WERI-Rb-1 (cell line): ENCODE data around the gene TP73.

Source experiments
- DNase-seq: peaks from one replicate; pipeline ENCODE4 v3.0.0-alpha.2; 2020
- H3K27ac ChIP-seq: fragments of 250-450 bp; sonication (Bioruptor Pico); 2 replicates; pipeline ENCODE4 v1.5.1; 2020; ENCODE audit warnings: mild to moderate bottlenecking, moderate library complexity
- H3K27me3 ChIP-seq: fragments of 250-450 bp; sonication (Bioruptor Pico); 2 replicates; pipeline ENCODE4 v1.5.1; 2021; ENCODE audit warnings: mild to moderate bottlenecking, low read depth, moderate library complexity; ENCODE audit not compliant: insufficient read depth, severe bottlenecking
- H3K36me3 ChIP-seq: fragments of 250-450 bp; sonication (Bioruptor Pico); 2 replicates; pipeline ENCODE4 v1.5.1; 2020; ENCODE audit warnings: mild to moderate bottlenecking, moderate library complexity
- H3K4me3 ChIP-seq: 2 replicates; pipeline ENCODE4 v1.5.1; 2011; ENCODE audit warnings: low read depth, mild to moderate bottlenecking, control low read depth, low read length
- H3K9me3 ChIP-seq: fragments of 250-450 bp; sonication (Bioruptor Pico); 2 replicates; pipeline ENCODE4 v1.5.1; 2021; ENCODE audit warnings: mild to moderate bottlenecking, moderate library complexity; ENCODE audit not compliant: severe bottlenecking
- TF ChIP-seq, protein P1 (sequence below): IDR thresholded peaks from 2 replicates; pipeline ENCODE4 v1.5.1; 2011; ENCODE audit warnings: low read depth, mild to moderate bottlenecking, control low read depth, inconsistent platforms, low read length

Gene TP73

DNA sequence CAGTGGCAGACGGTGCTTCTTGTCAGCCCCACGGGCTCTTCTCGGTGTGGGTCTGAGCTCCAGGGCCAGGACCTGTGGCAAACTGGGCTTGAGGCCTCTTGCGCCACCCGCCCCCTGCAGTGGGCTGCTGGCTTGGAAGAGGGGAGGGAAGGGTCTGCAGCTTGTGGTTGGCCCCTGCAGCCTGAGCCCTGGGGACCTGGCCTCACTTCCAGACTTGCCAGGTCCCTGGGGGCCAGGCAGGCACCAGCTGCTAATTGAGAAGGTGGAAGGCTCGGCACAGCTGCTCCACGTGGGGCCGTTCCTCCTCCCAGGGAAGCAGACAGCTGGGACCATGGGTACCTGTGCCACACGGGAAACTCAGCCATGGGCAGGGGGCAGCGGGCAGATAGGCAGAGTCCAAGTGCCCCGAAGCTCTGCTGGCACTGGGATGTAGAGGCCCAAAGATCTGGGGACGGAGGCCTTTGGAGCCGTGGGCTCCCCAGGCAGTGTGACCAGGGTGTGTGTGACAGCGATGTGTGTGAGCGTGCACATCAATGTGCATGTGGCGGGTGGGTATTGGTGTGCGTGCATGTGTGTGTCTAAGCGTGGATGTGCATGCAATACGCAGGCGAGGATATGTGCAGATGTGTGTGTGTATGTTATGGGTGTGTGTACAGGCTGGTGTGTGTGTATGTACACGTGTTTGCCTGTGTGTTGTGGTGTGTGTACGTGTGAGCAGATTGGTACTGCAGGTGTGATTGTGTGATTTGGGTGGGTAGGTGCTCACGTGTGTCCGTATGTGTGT, 39.3 kb downstream of the TP73 start:
- no peak overlapping the region for H3K27ac ChIP-seq
- peaks cover 4% of the 10 kb centered on the region for H3K9me3 ChIP-seq
- no peak overlapping the region for H3K4me3 ChIP-seq
- H3K36me3 ChIP-seq, result peaks cover 26% of the 10 kb centered on the region
- DNase-seq, result no peak
- H3K27me3 ChIP-seq, result no peaks in the 10 kb centered on the region
- TF ChIP-seq, protein P1, sequence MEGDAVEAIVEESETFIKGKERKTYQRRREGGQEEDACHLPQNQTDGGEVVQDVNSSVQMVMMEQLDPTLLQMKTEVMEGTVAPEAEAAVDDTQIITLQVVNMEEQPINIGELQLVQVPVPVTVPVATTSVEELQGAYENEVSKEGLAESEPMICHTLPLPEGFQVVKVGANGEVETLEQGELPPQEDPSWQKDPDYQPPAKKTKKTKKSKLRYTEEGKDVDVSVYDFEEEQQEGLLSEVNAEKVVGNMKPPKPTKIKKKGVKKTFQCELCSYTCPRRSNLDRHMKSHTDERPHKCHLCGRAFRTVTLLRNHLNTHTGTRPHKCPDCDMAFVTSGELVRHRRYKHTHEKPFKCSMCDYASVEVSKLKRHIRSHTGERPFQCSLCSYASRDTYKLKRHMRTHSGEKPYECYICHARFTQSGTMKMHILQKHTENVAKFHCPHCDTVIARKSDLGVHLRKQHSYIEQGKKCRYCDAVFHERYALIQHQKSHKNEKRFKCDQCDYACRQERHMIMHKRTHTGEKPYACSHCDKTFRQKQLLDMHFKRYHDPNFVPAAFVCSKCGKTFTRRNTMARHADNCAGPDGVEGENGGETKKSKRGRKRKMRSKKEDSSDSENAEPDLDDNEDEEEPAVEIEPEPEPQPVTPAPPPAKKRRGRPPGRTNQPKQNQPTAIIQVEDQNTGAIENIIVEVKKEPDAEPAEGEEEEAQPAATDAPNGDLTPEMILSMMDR, result no peak

DNA sequence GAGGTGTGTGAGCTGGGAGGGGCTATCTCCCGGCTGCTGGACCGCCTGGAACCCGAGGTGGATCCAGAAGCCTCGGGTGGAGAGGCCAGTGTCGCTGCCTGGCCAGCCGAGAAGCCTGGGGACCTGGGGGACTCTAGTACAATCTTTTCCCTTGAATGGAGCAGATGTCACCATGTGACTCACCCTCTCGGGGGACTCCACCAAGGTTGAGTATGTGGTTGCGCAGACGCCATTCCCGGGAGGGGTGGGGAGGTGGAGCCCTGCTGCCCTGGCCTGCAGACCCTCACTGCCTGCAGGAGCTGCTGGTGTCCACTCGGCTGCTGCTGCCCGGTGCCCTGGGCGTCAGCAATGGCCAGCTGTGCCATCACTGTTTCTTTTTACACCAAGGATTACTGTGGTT, 40.3 kb downstream of the TP73 start:
- Histone ChIP-seq H3K27me3 (no peaks in the 10 kb centered on the region), H3K36me3 (peaks cover 19% of the 10 kb centered on the region), H3K4me3 (no peak overlapping the region), H3K9me3 (peaks cover 4% of the 10 kb centered on the region), H3K27ac (no peak overlapping the region)
- DNase-seq, result no peak
- TF ChIP-seq, protein P1, result no peak

DNA sequence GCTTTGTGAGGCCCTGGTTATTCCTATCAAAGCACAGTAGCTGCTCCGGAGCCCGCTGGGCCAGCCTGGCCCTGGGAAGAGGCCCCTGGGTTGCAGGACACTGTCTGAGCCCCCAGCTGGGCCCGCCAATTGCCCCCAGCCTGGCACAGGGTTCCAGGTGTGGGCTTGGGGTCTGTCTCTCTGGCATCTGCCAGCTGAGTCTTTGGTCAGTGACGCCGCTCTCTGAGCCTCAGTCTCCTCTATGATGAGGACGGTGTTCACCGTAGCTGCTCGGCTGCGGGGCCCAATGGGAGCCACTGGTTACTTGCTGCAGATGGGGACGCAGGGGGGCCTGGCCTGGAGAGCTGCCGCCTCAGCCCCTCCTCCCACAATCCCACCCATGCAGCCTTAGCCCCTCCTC, 41.0 kb downstream of the TP73 start:
- Histone ChIP-seq H3K36me3 (peaks cover 23% of the 10 kb centered on the region), H3K4me3 (no peak overlapping the region), H3K9me3 (peaks cover 4% of the 10 kb centered on the region), H3K27me3 (no peaks in the 10 kb centered on the region), H3K27ac (no peak overlapping the region)
- TF ChIP-seq, protein P1, result no peak
- no peak for DNase-seq

DNA sequence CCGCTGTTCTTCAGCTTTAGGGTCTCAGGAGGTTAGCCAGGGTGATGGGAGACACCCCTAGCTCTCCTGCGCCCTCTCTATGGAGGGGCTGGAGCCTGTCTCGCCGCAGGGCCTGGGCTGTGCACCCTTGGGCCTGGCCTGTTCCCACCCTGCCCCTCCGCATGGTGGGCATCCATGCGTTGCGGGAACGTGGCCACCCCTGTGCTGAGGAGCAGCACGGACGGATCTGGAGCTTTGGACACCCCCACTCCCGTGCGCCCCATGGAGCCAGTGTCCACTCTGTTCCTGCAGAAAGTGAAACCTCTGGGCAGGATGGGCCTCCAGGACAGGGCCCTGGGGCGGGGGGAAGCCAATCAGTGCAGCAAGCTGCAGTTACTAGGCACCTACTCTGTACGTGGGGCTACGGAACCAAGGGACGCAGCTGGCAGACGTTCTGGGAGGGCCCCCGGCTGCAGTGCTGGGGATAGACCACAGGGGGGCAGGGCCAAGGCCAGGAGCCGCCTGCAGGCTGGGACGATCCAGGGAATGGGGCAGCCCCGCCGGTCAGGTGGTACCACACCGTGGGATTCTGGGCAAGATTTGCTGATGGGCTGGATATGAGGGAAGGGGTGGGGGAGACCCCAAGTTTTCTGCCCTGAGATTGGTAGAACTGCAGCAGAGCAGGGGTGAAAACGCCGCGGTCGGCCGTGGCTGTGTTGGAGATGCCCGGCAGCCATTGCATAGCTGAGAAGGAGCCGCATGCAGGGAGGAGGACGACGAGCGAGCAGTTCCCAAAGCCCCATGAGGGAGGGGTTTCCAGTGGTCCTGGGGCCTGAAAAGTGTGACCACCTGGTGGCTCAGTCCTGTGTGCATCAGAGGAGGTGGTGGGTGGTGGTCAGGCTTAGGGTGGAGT, 43.3 kb downstream of the TP73 start:
- H3K9me3 ChIP-seq, result peaks cover 4% of the 10 kb centered on the region
- peak; percentile 70 for DNase-seq
- no peak overlapping the region for H3K27ac ChIP-seq
- H3K4me3 ChIP-seq, result no peak overlapping the region
- TF ChIP-seq, protein P1, result peak; percentile 81
- no peaks in the 10 kb centered on the region for H3K27me3 ChIP-seq
- peaks cover 16% of the 10 kb centered on the region for H3K36me3 ChIP-seq

DNA sequence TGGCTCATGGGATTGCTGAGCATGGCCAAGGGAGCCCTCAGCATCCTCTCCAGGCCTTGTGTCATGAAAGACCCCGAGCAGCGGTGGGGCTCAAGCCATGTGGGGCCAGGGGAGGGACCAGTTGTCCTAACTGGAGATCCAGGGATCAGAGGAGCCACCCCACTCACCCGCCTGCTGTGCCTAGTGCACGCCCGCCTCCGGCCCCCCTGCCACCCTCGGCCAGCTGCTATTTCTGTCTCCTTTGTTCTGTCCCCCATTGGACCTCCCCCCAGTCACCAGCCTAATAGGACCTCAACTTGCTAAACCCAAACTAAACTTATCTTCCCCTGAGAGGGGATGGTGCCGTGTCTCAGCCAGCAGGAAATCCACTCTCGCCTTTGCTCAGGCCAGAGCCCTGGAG, 44.4 kb downstream of the TP73 start:
- no peak overlapping the region for H3K27ac ChIP-seq

More for the DNA sequence above, 44.4 kb downstream of the TP73 start:
- peaks cover 13% of the 10 kb centered on the region for H3K36me3 ChIP-seq
- DNase-seq, result no peak
- H3K9me3 ChIP-seq, result peaks cover 4% of the 10 kb centered on the region
- no peak overlapping the region for H3K4me3 ChIP-seq
- H3K27me3 ChIP-seq, result no peaks in the 10 kb centered on the region
- TF ChIP-seq, protein P1, result no peak
